T1000 (cell line): ENCODE measurements around the gene SRD5A2.
"Not testable (repeated sequence)": the region's sequence is repeated elsewhere in the genome, so short reads cannot be mapped to it uniquely, and the experiment has no call there.

ENCODE experiments used
- DNase-seq: peaks from one replicate; lab custom pipeline; 2025; ENCODE audit warnings: mixed read lengths; lab: John Stamatoyannopoulos, UW

Gene SRD5A2

GRCh38 chr2:31533036-31533435, 47.7 kb downstream of the SRD5A2 start:
- DNase-seq, result no peak

- no peak for DNase-seq
These were observed 49.6 kb downstream of the SRD5A2 start for GRCh38 chr2:31531101-31531500.

- DNase-seq, result no peak
These were observed 51.5 kb downstream of the SRD5A2 start for GRCh38 chr2:31529256-31529655.

- DNase-seq, result no peak
These were observed 51.9 kb downstream of the SRD5A2 start for GRCh38 chr2:31528823-31529222.

- DNase-seq, result no peak
These were observed 53.6 kb downstream of the SRD5A2 start for GRCh38 chr2:31526946-31527732.

- DNase-seq, result no peak
These were observed 54.9 kb downstream of the SRD5A2 start for GRCh38 chr2:31525876-31526275.

GRCh38 chr2:31524592-31524991, 56.1 kb downstream of the SRD5A2 start:
- no peak for DNase-seq

- DNase-seq, result peak; percentile 15
These were observed 56.8 kb downstream of the SRD5A2 start for GRCh38 chr2:31523871-31524492.

GRCh38 chr2:31522786-31523185, 58.0 kb downstream of the SRD5A2 start:
- DNase-seq, result no peak

GRCh38 chr2:31517442-31518203, 63.1 kb downstream of the SRD5A2 start:
- DNase-seq, result no peak

GRCh38 chr2:31515586-31515985, 65.2 kb downstream of the SRD5A2 start:
- no peak for DNase-seq

GRCh38 chr2:31513553-31513952, 67.2 kb downstream of the SRD5A2 start:
- no peak for DNase-seq

GRCh38 chr2:31511376-31511775, 69.4 kb downstream of the SRD5A2 start:
- no peak for DNase-seq

GRCh38 chr2:31505111-31505510, 75.6 kb downstream of the SRD5A2 start:
- DNase-seq, result no peak

GRCh38 chr2:31504311-31504710, 76.4 kb downstream of the SRD5A2 start:
- DNase-seq, result no peak

- DNase-seq, result not testable (repeated sequence)
These were observed 84.3 kb downstream of the SRD5A2 start for GRCh38 chr2:31496451-31496874.

- peak; percentile 17 for DNase-seq
These were observed 91.4 kb downstream of the SRD5A2 start for GRCh38 chr2:31489339-31489738.

GRCh38 chr2:31483246-31483645, 97.5 kb downstream of the SRD5A2 start:
- no peak for DNase-seq

GRCh38 chr2:31476511-31477180, 104.1 kb downstream of the SRD5A2 start:
- no peak for DNase-seq

- no peak for DNase-seq
These were observed 105.0 kb downstream of the SRD5A2 start for GRCh38 chr2:31475692-31476091.

GRCh38 chr2:31474296-31474695, 106.4 kb downstream of the SRD5A2 start:
- no peak for DNase-seq
